Coronary artery (tissue), 2 donors: ENCODE data around the gene PROZ.

ENCODE experiments used
- DNase-seq: peaks from one replicate; pipeline ENCODE4 v3.0.0-alpha.2; 2017; ENCODE audit warnings: low spot score
- H3K27ac ChIP-seq, 2 donors: fragments of 200-600 bp; sonication (generic); one replicate each; pipeline ENCODE4 v1.5.1; 2016 to 2019
- H3K4me3 ChIP-seq: fragments of 200-600 bp; sonication (generic); 2 replicates; pipeline ENCODE4 v1.5.1; 2016; ENCODE audit warnings: mild to moderate bottlenecking, moderate library complexity
- TF ChIP-seq, protein P1 (sequence below): fragments of 200-600 bp; sonication (generic); IDR thresholded peaks from one replicate; pipeline ENCODE4 v1.5.1; 2019; ENCODE audit warnings: antibody characterized with exemption

The PROZ gene

GRCh38 chr13:113149711-113150549 is 8.5 kb upstream of the PROZ start:
- TF ChIP-seq, protein P1, sequence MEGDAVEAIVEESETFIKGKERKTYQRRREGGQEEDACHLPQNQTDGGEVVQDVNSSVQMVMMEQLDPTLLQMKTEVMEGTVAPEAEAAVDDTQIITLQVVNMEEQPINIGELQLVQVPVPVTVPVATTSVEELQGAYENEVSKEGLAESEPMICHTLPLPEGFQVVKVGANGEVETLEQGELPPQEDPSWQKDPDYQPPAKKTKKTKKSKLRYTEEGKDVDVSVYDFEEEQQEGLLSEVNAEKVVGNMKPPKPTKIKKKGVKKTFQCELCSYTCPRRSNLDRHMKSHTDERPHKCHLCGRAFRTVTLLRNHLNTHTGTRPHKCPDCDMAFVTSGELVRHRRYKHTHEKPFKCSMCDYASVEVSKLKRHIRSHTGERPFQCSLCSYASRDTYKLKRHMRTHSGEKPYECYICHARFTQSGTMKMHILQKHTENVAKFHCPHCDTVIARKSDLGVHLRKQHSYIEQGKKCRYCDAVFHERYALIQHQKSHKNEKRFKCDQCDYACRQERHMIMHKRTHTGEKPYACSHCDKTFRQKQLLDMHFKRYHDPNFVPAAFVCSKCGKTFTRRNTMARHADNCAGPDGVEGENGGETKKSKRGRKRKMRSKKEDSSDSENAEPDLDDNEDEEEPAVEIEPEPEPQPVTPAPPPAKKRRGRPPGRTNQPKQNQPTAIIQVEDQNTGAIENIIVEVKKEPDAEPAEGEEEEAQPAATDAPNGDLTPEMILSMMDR: no peak
- Histone ChIP-seq H3K4me3 (no peak overlapping the region), H3K27ac (no peak overlapping the region)
- DNase-seq: peak; percentile 67

GRCh38 chr13:113150550-113151365 is 7.7 kb upstream of the PROZ start:
- Histone ChIP-seq H3K27ac (no peak overlapping the region), H3K4me3 (no peak overlapping the region)
- DNase-seq: peak; percentile 59
- TF ChIP-seq, protein P1: no peak

- no peak overlapping the region for H3K4me3 ChIP-seq
- TF ChIP-seq, protein P1: no peak
- H3K27ac ChIP-seq: no peak overlapping the region
- peak; percentile 73 for DNase-seq
Measured at GRCh38 chr13:113151745-113152690, 6.4 kb upstream of the PROZ start.

GRCh38 chr13:113152691-113152983 is 5.8 kb upstream of the PROZ start:
- DNase-seq: no peak
- H3K4me3 ChIP-seq: peak overlapping the region; percentile 72
- TF ChIP-seq, protein P1: no peak
- no peak overlapping the region for H3K27ac ChIP-seq

GRCh38 chr13:113152984-113153809 is 5.3 kb upstream of the PROZ start:
- DNase-seq: peak; percentile 85
- Histone ChIP-seq H3K27ac (peak overlapping the region; percentile 60), H3K4me3 (peak overlapping the region; percentile 72)
- TF ChIP-seq, protein P1: no peak
